ENCODE data around the gene MRS2.

DNA sequence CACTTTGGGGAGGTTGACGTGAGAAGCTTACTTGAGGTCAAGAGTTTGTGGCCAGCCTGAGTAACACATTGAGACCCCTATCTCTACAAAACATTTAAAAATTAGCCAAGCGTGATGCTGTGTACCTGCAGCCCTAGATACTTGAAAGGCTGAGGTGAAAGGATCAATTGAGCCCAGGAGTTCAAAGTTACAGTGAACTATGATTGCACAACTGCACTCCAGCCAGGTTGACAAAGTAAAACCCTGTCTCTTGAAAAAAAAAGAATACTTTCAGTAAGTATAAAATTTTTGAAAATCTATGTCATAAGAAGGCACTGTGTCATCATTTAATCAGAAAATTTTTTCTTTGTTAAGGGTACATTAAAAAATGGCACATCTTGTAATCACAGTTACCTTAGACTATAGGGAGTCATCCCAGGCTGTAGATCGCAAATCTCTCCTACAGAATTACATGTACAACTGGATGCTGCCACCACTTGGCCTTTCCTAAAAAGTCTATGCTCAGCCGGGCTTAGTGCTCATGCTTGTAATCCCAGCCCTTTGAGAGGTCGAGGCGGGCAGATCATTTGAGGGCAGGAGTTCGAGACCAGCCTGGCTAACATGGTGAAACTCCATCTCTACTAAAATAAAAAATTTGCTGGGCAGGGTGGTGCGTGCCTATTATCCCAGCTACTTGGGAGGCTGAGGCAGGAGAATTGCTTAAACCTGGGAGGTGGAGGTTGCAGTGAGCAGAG lies 17.0 kb upstream of the MRS2 start:
- TF ChIP-seq CTCF (IDR thresholded peaks at IDR 0.05; ENCODE audit: low read depth, low read length) (no peak), EZH2phosphoT487 (IDR thresholded peaks at IDR 0.05; ENCODE audit: low read depth) (no peak)

Measured in OCI-LY3 (cell line).